Esophagus squamous epithelium (tissue), 4 donors: ENCODE results near the gene KIAA0753.

Experiments
- CTCF ChIP-seq, 6 experiments: fragments of 450-650 bp in 4 of 6; fragments of 200-600 bp in 2 of 6; sonication (generic) in 2 of 6; IDR thresholded peaks; one replicate each; pipeline ENCODE4 v1.5.1; 2016 to 2019; ENCODE audit warnings: antibody characterized with exemption in 6 of 6, mild to moderate bottlenecking in 4 of 6, moderate library complexity in 4 of 6
- POLR2A ChIP-seq, 4 donors: fragments of 450-650 bp; IDR thresholded peaks; one replicate each; pipeline ENCODE4 v1.6.1; 2017; ENCODE audit warnings: antibody characterized with exemption in 4 of 4, mild to moderate bottlenecking in 4 of 4, moderate library complexity in 3 of 4

GRCh38 chr17:6637458-6637840 lies 3.1 kb downstream of the KIAA0753 start:
- TF ChIP-seq POLR2A (IDR thresholded peaks at IDR 0.05) (no peak), CTCF (IDR thresholded peaks at IDR 0.05) (no peak)
